GM21619 (cell line): Measurements from ENCODE around the gene NUAK1.
"Not testable (repeated sequence)": the region's sequence is repeated elsewhere in the genome, so short reads cannot be mapped to it uniquely, and the experiment has no call there.

Experiments
- ATAC-seq: cut with Tn5 transposase; IDR thresholded peaks from one replicate; pipeline ENCODE4 v1.9.1; 2021; ENCODE audit not compliant: unreplicated experiment

The NUAK1 gene

DNA sequence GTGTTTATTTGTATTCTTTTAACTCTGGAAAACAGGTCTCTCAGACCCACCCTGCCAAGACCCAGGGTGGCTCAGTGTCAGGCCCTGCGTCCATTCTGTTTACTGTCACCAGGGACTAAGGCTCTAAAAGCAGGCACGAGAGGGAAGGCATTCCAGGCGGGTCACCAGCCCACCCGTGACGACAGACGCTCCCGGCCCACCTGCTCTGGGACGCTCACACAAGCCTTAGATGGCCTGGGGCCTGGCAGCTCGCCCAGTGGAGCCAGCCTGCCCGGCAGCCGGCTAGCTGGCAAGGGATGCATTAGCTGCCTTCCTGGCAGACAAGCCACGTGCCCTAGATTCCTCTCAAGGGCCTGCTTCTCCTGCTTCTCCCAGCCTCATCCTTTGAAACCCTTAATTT is 9.2 kb upstream of the NUAK1 start:
- no peak for ATAC-seq

DNA sequence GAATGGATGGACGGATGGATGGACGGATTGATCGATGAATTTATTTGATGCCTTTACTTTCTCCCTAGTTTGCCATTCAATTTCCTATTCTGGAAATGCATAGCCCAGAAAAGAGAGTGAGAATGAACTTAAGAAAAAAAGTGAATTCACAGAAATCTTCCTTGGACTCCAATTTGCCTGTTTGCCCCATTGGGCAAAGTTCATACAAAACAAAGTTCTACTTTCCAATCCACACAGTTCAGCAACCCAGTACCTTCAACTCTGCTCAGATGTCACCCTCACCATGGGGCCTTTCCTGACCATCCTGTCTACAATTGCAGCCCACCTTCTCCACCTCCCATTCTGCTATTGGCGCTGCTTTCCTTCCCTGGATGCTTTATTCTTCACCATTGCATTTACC is 8.2 kb upstream of the NUAK1 start:
- no peak for ATAC-seq

DNA sequence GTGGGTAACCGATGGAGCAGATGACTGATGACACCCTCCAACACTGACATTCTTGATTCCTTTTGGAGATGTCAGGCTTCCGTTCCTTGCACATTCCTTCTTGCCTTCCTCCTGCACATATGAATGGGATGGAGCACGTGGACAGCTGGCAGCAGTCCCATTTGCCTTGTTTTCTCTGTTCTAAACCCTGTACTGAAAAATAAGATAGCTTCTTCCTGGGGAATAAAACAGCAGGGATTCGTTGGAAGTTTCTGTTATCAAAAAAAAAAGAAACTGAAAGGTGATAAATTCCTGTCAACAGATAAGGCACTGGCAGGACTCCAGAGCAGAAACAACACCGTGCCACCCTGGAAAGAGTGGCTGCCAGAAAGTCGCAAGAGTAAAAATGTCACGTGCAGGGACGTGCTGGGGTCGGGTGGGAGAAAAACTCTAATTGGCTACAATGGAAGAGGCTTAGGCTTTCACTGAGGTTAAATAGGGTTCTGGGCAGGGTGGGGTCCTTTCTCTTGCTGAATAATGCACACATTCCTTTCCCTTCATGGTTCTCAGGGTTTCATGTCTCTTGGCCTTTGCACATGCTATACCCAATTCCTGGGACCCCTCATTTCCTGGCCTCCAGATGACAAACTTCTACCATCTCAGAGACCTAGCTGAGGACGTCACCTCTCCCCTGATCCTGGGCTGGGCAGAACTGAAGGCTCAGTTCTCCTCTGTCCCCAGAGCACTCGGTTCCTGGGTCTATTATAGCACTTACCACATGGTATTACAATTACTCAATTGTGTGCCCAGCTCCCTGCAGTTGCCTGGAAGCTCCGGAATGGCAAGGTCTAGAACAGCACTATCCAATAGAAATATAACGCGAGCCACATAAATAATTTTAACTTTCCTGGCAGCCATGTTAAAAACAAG is 7.0 kb upstream of the NUAK1 start:
- ATAC-seq, result no peak

DNA sequence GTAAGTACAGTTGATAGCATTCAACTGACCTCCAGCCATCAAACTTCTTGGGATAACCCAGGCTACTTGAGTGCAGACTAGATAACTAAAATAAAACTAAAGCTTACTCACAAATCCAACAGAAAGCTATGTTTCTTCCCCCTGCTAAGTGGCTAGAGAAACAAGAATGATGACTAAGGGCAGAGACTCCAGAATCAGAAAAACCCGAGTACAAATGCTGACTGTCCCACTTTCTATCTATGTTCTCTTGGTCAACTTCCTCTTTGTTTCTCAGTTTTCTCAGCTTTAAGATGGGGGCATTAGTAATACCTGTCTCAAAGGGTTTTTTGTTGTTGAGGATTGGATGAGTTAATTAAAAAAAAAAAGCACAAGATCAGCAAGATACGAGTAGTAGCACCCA is 6.1 kb upstream of the NUAK1 start:
- ATAC-seq, result no peak

DNA sequence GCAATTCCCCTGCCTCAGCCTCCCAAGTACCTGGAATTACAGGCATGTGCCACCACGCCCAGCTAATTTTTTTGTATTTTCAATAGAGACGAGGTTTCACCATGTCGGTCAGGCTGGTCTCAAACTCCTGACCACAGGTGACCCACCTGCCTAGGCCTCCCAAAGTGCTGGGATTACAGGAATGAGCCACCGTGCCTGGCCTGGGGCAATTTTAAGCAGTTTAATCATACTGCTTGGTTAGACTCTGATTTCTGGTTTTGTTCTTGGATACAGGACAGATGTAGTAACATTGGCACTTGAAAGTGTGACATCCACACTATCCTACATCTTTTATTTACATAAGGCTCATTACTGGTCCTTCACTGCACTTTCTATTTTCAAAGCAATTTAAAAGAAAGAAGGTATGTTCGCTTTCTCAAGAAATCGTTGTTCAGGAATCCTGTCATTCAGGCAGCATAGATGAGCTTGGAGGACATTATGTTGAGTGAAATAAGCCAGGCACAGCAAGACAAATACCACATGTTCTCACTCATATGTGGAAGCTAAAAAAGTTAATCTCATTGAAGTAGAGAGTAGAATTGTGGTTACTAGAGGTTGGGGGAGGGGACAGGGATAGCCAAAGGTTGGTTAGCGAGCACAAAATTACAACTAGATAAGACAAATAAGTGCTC is 4.0 kb upstream of the NUAK1 start:
- no peak for ATAC-seq

DNA sequence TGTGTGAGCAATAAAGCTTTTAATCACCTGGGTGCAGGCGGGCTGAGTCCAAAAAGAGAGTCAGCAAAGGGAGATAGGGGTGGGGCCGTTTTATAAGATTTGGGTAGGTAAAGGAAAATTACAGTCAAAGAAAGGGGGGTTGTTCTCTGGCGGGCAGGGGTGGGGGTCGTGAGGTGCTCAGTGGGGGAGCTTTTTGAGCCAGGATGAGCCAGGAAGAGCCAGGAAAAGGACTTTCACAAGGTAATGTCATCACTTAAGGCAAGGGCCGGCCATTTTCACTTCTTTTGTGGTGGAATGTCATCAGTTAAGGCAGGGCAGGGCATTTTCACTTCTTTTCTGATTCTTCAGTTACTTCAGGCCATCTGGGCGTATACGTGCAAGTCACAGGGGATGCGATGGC is 3.2 kb upstream of the NUAK1 start:
- ATAC-seq, result not testable (repeated sequence)

DNA sequence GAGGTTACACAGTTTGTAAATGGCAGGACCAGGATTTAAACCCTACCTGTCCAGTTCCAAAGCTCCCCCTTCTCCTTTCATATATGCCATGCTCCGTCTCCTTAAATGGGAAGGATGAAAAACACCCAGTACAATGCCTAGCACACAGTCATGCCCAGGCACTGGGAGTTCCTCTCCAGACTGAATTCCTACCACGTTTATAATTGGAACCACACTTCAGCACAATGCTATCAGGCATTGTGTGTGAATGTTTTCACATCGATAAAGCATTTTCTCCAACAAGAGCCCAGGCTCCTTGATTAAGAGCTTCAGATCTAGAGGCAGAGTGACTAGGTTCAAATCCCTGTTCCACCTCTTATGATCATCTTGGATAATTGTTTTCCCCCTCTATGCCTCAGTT is 2.7 kb upstream of the NUAK1 start:
- no peak for ATAC-seq

DNA sequence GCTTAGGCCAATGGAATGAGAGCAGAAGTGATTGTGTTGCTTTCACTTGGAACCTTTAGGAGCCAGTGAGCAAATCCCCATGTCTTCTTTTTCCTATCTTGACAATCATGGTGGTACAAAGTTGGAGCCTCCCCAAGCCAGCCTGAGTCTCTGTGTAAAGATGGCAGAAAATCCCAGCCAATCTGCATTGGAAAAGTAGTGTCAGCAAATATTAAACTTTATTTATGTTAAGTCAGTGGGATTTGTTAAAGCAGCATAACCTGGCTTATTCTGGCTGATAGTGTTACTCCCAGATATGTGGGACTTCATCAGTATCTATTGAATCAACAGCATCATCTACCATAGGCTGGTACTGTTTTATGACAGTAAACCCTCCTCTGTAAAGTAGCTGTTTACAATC is 2.2 kb upstream of the NUAK1 start:
- no peak for ATAC-seq

DNA sequence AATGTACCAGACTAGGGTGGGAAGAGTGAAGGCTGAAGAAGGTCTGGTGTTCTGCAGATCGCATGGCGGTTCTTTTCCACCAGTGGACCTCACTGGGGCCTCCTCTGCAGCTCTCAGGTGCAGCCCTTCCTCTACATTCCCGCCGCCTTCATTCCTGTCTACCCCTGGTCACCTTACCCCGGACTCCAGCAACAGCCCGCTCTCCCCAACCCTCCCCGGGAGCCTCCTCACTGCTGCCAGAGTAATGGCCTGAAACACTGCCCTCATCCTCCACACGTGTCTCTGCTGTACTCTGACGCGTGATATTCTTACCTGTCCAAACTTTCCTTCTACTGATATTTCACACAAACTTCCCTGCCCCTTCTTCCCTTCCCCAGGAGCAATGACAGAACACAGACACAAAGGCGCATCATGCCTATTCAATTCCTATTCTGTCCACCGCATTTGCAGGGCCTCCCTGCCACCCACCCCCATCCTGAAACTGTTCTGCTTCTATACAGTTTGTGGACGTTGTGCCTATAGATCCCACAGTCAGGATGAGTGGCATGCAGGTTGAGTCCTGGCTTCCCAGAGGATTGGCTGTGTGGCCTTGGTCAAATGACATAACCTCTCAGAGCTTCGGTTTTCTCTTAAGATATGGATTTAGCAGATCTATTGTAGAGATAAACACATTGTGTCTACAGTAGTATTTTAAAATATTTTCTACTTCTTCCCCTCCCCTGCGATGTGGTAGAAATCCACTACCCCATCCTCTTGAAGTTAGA is 1.7 kb upstream of the NUAK1 start:
- ATAC-seq, result no peak

DNA sequence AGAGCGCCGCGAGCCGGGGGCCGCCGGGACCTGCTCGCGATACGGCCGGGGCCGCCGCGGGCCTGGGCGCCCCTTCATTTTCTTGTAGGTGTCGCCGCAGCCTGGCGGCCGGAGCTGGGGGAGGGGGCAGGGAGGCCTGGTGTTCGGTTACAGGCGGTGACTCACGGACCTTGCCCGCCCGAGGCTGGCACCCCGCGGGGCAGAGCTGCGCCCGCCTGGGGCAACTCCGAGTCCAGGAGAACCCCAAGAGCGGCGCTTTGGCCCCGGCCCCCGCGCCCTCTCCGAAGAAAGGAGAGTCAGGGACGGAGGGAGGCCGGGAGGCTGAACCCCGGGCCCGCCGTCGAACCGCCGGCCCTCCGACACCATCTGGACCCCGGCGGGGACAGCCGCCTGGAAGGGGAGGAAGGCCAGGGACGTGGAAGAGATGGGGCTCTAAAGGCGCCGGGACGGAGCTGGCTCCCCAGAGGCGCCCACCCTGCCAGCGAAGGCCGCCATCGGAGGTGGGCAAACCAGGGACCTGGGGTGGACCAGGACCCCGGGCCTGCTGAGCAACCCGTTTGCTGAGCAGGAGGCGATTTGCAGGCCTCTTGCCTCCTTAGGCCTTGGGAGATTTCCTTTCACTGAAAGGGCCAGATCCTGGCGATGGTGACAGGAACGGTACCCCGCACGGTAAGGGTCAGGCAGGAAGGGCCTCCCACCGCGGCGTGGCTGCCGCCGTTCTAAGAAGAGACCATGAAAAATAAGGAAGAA is 843 bp upstream of the NUAK1 start:
- ATAC-seq, result no peak

DNA sequence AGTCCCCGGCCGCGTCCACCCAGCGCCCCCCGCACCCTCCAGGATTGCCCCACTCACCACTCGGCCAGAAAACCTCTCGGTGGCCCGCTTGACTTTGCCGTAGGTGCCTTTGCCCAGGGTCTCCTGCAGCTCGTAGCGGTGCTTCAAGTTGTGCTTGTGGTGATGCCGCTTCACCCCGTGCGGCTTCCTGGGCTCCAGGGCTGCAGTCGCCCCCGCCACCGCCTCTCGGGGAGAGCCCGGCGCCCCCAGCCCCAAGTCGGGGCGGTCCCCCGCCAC is 459 bp downstream of the NUAK1 start:
- ATAC-seq, result no peak

DNA sequence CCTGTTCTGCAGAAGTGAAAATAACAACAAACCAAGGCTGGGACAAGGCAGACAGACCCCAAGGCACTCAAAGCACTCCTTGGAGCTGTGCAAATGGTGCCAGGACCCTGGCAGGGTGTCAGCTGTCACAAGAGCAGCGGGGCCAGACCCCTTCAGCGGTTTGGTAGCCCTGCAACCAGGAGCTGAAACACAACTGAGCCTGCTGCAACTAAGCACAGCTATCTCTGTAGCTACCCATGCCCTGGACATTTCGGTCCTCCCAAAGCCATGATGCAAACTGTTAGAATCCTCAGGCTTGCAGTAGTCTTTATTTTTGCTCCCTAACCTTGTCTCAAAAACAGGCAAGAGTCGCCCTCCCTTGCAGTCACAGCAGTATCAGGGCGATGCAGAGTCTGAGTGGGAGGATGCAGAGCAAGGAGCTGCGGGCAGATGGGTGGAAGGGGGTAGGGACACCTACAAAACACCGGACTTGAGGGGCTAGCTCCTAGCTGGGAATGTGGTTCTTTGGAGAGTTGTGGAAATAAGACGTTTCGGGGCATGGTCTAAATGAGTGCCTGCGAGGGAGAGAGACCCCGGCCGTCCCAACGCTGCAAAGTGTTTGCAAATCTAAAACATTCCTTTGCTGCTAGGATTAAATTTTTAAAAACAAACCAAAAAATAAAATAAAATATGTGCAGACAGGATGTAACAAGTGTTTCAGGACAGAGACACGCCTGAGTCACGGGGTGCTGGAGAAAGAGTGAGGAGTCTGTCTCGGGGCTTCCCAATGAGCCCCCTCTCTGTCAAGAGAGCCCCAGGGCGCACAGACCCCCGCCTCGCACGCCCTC is 1.0 kb downstream of the NUAK1 start:
- ATAC-seq, result no peak

DNA sequence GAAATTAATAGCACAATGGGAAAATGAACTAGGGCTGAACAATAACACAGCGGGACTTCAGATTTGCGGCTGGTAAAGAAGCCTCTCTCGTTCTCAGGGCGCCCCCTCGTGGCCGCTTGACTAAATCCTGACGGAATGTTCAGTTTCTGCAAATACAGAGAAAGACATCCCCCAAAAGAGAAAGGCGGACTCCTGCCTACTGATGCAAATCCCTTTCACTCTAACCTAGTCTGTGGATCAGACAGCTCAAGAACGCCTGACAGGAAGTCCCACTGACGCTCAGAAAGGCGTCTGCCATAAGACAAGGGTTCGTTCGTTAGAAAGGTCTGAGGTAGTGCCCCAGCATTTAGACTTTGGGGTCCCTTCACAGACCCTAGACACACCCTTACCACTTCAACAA is 2.5 kb downstream of the NUAK1 start:
- no peak for ATAC-seq

DNA sequence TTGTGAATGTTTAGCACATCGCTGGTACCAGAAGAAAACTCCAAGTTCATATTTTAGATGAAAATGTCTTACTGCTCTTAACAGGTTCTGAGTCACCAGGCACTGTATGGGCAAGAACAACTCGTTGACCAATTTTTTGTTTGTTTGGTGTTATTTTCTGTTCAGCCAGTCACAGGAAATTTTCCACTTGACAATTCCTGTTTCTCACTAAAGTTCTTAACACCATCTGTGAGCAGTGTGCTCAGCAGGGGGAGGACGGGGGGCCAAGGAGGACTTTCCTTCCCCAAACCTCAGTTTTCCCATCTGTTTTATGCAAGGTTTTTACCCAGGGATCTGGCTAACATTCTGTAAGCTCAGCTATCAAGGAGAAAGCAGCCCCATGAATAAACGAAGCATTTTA is 3.0 kb downstream of the NUAK1 start:
- no peak for ATAC-seq

DNA sequence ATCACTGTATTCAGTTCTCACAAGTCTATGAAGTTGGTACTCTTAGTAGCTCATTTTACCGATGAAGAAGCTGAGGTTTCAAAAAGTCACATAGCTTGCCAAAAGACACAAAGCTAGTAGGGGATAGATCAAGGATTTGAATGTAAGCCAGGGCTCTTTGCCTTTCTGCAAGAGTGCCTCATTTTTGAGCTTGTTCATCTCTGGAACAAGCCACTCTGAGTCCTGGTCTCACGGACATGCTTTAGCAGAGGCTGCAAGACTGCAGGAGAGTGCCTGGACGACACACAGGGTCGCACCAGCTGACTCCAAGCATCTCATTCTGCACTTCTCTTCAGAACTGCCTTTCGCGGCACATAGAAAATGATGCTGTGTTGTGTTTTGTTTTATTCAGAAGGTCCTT is 3.7 kb downstream of the NUAK1 start:
- no peak for ATAC-seq

DNA sequence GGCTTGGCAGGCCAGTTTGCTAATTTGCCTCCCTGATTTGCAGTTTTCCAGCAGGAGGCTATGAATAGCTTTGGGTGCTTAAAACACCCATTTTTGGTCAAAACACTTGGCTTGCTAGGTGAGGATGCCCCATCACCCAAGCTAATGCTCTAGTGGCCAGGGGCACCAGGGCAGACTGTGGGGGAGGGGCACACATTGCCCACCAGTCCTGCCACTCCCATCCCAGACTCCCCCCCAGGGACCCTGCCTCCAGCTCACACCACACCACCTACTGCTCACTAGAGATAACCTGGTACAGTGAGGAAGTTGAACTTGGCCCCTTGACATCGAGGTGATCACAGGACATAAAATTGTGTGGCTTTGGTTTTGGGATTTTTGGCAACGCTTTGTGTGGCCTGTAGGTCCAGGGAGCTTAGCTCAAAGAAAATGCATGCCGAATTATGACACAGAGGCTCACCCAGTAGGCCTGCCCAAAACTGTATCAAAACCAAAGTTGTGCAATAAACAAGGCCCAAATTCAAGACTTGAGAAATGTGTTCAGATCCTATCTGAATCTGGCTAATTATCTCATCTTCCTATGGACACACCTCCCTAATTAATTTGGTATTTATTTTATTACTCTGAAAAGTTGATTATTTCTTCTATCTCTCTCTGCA is 4.3 kb downstream of the NUAK1 start:
- no peak for ATAC-seq

DNA sequence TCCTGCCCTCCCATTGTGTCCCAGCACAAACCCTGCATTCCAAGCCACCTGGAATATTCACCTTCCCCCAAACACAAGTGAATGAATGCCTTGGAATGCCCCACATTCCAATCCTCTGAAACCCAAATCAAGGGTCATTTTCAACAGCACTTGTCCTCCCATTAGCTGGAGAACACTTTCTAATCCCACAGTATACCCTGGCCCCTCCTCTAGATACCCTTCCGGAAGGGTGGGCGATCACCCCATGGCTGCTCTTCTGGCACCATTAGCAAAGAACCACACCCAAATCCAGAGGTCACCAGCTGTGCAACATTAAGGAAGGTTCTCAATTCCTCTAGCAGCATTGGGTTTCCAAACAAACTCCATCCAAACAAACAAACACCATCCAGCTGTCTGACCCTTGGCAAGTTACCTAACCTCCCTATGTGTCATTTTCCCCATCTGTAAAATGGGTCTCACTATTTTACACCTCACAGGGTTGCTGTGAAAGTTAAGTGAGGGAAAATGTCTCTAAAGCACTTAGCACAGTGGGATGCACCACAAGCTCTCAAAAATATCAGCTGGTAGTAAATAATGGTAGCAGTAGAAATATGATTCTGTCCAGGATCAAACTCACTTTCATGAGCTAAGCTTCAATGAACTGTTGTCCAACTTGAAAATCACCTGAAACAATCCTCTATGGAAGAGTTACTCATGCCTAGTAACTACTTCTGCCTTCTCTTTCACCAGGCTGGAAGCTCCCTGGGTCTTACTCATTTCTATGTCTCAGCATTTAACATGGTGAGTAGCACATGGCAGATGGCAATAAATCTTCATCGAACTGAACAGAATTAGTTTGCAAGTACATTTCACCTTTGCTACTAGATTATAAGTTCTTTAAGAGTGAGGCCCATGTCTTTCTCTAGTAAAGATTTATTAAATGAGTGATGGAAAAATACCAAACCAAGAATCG is 5.3 kb downstream of the NUAK1 start:
- ATAC-seq, result no peak

DNA sequence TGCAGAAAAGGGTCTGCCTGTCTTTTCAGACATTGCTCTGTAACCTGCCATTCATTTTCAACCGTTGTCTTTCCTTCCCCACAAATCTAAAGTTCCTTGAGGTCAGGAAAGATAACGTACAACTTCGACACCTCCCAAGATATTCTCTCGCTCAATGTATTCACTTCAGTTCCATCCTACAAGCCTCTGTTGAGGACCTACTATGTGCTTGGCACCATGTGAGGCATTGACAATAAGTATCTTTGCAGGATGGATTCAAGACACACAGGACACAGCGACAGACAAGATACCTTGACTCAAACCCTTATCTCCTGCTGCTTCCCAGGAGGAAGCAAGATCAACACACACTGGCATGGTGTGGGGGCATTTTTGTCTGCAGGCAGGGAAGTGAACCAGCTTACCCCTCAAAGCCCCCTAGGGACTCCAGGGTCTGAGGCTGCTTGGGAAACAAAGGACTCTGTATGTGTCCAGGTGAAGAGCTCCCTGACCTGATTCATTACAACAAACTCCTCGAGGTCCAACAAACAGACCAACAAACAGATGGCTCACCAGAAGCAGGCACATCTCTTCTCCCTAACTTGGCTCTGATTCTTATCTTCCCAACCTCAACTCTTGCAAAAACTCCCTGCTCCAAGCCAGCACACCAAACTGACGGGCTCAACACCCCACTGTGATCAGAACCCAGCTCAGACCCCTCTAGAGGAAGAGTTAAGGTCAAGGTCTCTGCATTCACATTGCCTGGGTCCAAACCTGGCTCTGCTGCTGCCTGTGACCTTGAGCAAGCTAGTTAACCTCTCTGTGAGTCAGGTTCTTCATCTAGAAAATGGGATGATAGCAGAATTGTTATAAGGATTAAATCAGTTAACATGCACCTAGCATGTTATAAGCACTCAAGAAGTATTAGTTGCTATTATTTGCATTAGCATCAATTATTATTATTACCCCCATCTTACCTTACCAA is 6.3 kb downstream of the NUAK1 start:
- ATAC-seq, result no peak
